TTC549 (cell line): ENCODE results near the gene RHOV.

ENCODE experiments used
- FAIRE-seq: peaks from 2 replicates; lab custom pipeline; 2012; peaks lifted over from hg19 to GRCh38; lab: Jason Lieb, UNC

Gene RHOV

GRCh38 chr15:40845036-40845435 is 29.0 kb downstream of the RHOV start:
- FAIRE-seq, result no peak

- FAIRE-seq, result no peak
Observed at GRCh38 chr15:40844696-40845030, 29.4 kb downstream of the RHOV start.

- FAIRE-seq, result no peak
Observed at GRCh38 chr15:40843885-40844695, 29.9 kb downstream of the RHOV start, which contains the start of gene SPINT1. SPINT1 (plus strand) TSS chr15:40844048; CDS start chr15:40844555, 507 bp downstream.

GRCh38 chr15:40843261-40843884 is 30.7 kb downstream of the RHOV start:
- no peak for FAIRE-seq

- FAIRE-seq, result no peak
Observed at GRCh38 chr15:40841741-40842140, 32.3 kb downstream of the RHOV start.

GRCh38 chr15:40838756-40839155 is 35.3 kb downstream of the RHOV start:
- no peak for FAIRE-seq

GRCh38 chr15:40836020-40836419 is 38.0 kb downstream of the RHOV start:
- no peak for FAIRE-seq

GRCh38 chr15:40832903-40833302 is 41.1 kb downstream of the RHOV start:
- no peak for FAIRE-seq

- no peak for FAIRE-seq
Observed at GRCh38 chr15:40831861-40832260, 42.2 kb downstream of the RHOV start.

GRCh38 chr15:40830884-40831283 is 43.1 kb downstream of the RHOV start:
- FAIRE-seq, result no peak

GRCh38 chr15:40829115-40829514 is 44.9 kb downstream of the RHOV start:
- FAIRE-seq, result no peak

GRCh38 chr15:40828447-40829036 is 45.5 kb downstream of the RHOV start, which contains the start of gene PPP1R14D:
PPP1R14D (minus strand) TSS chr15:40828708; CDS start chr15:40828641, 67 bp downstream.
- no peak for FAIRE-seq

GRCh38 chr15:40826423-40827075 is 47.5 kb downstream of the RHOV start:
- FAIRE-seq, result no peak

GRCh38 chr15:40825661-40826422 is 48.2 kb downstream of the RHOV start:
- no peak for FAIRE-seq

GRCh38 chr15:40823572-40824343 is 50.3 kb downstream of the RHOV start:
- no peak for FAIRE-seq
